Stomach smooth muscle (tissue), 2 donors: ENCODE results near the gene DNAAF5.
"Not testable (repeated sequence)": the region's sequence is repeated elsewhere in the genome, so short reads cannot be mapped to it uniquely, and the experiment has no call there.

Source experiments
- H3K27ac ChIP-seq: one replicate; pipeline ENCODE4 v1.7.0; 2013; ENCODE audit warnings: mild to moderate bottlenecking, low read length, inconsistent platforms
- H3K27me3 ChIP-seq, 2 donors: one replicate each; pipeline ENCODE4 v1.7.0; 2013; ENCODE audit warnings: low read length in 2 of 2; ENCODE audit not compliant: insufficient read depth in 2 of 2, control insufficient read depth in 1 of 2
- H3K36me3 ChIP-seq, 2 donors: one replicate each; pipeline ENCODE4 v1.7.0; 2013; ENCODE audit warnings: low read length in 2 of 2; ENCODE audit not compliant: control insufficient read depth in 2 of 2, insufficient read depth in 2 of 2
- H3K4me1 ChIP-seq: one replicate; pipeline ENCODE4 v1.7.0; 2013; ENCODE audit warnings: low read length; ENCODE audit not compliant: control insufficient read depth, insufficient read depth
- H3K4me3 ChIP-seq, 2 donors: one replicate each; pipeline ENCODE4 v1.7.0; 2013; ENCODE audit warnings: low read length in 2 of 2
- H3K9ac ChIP-seq, 2 donors: one replicate each; pipeline ENCODE4 v1.7.0; 2013; ENCODE audit warnings: low read length in 2 of 2, mild to moderate bottlenecking in 1 of 2
- H3K9me3 ChIP-seq, 2 donors: one replicate each; pipeline ENCODE4 v1.7.0; 2013; ENCODE audit warnings: low read length in 2 of 2; ENCODE audit not compliant: control insufficient read depth in 2 of 2
- donor health status: healthy.
- donor health status: Pancreatic carcinoma.

DNAAF5 gene

GRCh38 chr7:798921-799470 is 72.5 kb downstream of the DNAAF5 start:
- Histone ChIP-seq H3K36me3 (no peaks in the 10 kb centered on the region), H3K4me3 (no peak overlapping the region), H3K27me3 (no peaks in the 10 kb centered on the region), H3K9ac (no peak overlapping the region), H3K4me1 (peaks cover 34% of the 10 kb centered on the region), H3K27ac (no peak overlapping the region), H3K9me3 (no peaks in the 10 kb centered on the region)

DNA sequence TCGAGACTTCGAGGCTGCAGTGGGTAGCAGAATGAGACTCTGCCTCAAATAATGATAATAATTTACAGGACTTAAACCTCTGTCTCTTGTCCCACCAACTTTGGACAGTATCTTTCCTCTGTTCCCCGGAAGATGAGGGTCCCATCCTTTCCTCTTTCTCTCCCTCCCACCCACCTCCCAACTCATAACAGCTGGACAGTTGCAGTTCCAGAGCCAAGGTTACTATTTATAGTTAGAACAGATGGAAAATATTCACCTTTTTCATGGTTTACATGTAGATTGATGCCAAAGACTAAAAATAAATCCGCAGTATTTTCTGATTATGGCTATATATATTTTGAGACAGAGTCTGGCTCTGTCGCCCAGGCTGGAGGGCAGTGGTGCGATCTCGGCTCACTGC is 74.2 kb downstream of the DNAAF5 start:
- Histone ChIP-seq H3K4me3 (no peak overlapping the region), H3K27me3 (no peaks in the 10 kb centered on the region), H3K4me1 (peaks cover 26% of the 10 kb centered on the region), H3K36me3 (no peaks in the 10 kb centered on the region), H3K9me3 (no peaks in the 10 kb centered on the region), H3K9ac (no peak overlapping the region), H3K27ac (no peak overlapping the region)

GRCh38 chr7:801351-801750 is 74.9 kb downstream of the DNAAF5 start:
- not testable (repeated sequence) for H3K9ac ChIP-seq, H3K9me3 ChIP-seq, H3K4me3 ChIP-seq, H3K36me3 ChIP-seq, H3K27me3 ChIP-seq
- H3K27ac ChIP-seq, result peak overlapping the region; percentile 62
- peaks cover 26% of the 10 kb centered on the region for H3K4me1 ChIP-seq

- Histone ChIP-seq H3K9me3 (no peaks in the 10 kb centered on the region), H3K9ac (peak overlapping the region; percentile 21 to 61), H3K36me3 (no peaks in the 10 kb centered on the region), H3K27ac (peak overlapping the region; percentile 62), H3K4me3 (peak overlapping the region; percentile 54 to 59), H3K27me3 (no peaks in the 10 kb centered on the region), H3K4me1 (peaks cover 26% of the 10 kb centered on the region)
These were observed 75.5 kb downstream of the DNAAF5 start for GRCh38 chr7:801940-802381.

DNA sequence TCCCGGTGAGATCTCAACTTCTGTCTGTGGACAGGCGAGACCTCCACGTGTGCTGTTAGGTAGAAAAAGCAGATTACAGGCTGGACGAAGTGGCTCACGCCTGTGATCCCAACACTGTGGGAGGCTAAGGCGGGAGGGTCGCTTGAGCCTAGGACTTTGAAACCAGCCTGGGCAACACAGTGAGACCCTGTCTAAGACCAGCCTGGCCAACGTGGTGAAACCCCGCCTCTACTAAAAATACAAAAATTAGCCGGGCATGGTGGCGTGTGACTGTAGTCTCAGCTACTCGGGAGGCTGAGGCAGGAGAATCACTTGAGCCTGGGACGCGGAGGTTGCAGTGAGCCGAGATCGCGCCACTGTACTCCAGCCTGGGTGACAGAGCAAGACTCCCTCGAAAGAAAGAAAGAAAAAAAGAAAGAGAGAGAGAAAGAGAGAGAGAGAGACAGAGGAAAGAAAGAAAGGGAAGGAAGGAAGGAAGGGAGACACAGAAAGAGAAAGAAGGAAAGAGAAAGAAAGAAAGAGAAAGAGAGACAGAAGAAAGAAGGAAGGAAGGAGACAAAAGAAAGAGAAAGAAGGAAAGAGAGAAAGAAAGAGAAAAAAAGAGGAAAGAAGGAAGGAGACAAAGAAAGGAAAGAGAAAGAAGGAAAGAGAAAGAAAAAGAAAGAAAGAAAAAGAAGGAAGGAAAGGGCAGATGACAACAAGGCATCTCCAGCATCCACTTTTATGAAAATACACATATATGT is 76.2 kb downstream of the DNAAF5 start:
- Histone ChIP-seq H3K4me1 (peaks cover 23% of the 10 kb centered on the region), H3K9me3 (no peaks in the 10 kb centered on the region), H3K27ac (peak overlapping the region; percentile 62), H3K27me3 (no peaks in the 10 kb centered on the region), H3K9ac (no peak overlapping the region), H3K4me3 (peak overlapping the region in 1 of 2 donors; percentile 59), H3K36me3 (no peaks in the 10 kb centered on the region)

DNA sequence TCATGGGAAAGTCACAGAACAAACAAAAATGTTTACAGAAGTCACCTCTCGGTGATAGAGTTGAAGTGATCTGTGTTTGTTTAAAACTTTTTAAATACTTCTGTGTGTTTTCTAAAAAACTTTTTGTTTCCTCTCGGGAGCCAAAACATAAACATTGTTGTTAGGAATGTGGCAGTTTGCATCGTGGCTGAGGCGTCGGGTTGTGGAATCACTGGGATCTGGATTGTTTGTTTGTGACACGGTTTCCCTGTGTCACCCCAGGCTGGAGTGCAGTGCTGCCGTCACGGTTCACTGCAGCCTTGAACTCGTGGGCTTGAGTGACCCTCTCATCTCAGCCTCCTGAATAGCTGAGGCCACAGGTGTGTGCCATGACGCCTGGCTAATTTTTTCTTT is 76.7 kb downstream of the DNAAF5 start:
- Histone ChIP-seq H3K36me3 (no peaks in the 10 kb centered on the region), H3K9me3 (no peaks in the 10 kb centered on the region), H3K4me3 (no peak overlapping the region), H3K27ac (no peak overlapping the region), H3K9ac (no peak overlapping the region), H3K4me1 (peaks cover 18% of the 10 kb centered on the region), H3K27me3 (no peaks in the 10 kb centered on the region)

- not testable (repeated sequence) for H3K9me3 ChIP-seq, H3K36me3 ChIP-seq
These were observed 77.3 kb downstream of the DNAAF5 start for GRCh38 chr7:803796-804195.

GRCh38 chr7:805261-805660 is 78.8 kb downstream of the DNAAF5 start:
- no peaks in the 10 kb centered on the region for H3K36me3 ChIP-seq
- no peak overlapping the region for H3K27ac ChIP-seq
- H3K4me1 ChIP-seq, result peaks cover 18% of the 10 kb centered on the region
- H3K4me3 ChIP-seq, result no peak overlapping the region
- no peaks in the 10 kb centered on the region for H3K27me3 ChIP-seq
- H3K9ac ChIP-seq, result no peak overlapping the region
- no peaks in the 10 kb centered on the region for H3K9me3 ChIP-seq

More at GRCh38 chr7:803796-804195, 77.3 kb downstream of the DNAAF5 start:
- H3K4me3 ChIP-seq, H3K27ac ChIP-seq, H3K9ac ChIP-seq, H3K27me3 ChIP-seq: not testable (repeated sequence)
- peaks cover 18% of the 10 kb centered on the region for H3K4me1 ChIP-seq

DNA sequence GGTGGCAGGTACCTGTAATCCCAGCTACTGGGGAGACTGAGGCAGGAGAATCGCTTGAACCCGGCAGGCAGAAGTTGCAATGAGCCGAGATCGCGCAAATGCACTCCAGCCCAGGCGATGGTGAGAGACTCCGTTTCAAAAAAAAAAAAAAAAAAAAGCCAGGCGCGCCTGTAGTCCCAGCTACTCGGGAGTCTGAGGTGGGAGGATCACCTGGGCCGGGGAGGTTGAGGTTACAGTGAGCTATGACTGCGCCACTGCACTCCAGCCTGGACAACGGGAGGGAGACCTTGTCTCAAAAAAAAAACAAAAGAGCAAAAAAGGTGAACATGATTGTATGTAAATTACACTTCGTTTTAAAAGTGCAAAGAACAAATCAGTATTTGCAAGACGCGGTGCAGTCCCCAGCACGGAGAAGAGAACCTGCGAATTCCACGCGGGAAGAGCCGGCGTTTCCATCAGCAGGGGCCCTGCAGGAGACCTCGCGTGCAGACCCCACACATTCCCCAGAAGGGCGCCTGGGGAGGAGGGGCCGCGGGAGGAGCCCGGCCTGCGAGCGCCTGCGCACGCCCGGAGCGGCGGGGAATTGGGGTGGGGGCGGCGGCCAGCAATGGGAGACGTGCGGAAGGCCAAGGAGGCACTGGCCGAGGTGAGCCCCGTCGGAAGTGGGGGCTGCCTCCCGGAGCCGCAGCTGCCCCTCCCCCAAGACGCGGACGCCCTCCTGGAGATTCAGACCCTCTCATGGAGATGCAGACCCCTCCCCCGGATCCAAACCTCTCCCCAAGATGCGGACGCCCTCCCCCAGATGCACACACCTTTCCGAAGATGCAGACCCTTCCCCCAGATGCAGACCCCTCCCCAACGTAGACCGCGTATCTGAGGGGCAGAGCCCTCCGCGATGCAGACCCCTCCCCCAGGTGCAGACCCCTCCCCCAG is 89.1 kb downstream of the DNAAF5 start:
- H3K27ac ChIP-seq, result peak overlapping the region; percentile 95
- no peaks in the 10 kb centered on the region for H3K27me3 ChIP-seq
- no peaks in the 10 kb centered on the region for H3K36me3 ChIP-seq
- no peak overlapping the region for H3K9ac ChIP-seq
- H3K9me3 ChIP-seq, result no peaks in the 10 kb centered on the region
- peaks cover 56% of the 10 kb centered on the region for H3K4me1 ChIP-seq
- peak overlapping the region; percentile 18 to 64 for H3K4me3 ChIP-seq

DNA sequence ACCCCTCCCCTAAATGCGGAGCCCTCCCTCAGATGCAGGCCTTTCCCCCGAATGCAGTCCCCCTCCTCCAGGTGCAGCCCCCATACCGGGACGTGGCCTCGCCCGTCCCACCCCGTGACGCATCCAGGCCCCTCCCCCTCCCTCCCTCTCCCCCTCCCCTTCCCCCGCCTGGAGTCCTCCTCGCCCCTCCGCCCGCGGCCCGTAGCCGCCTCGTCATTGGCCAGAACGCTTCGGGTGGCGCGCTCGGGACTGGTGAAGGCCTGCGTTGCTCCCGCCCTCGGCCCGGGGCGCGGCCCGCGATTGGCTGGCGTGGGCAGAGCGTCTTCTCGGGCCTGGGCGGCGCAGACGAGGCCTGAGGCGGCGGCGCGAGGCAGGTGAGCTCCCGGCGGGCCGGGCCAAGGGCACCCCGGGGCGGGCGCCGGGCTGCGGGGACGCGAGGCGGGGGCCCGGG is 89.8 kb downstream of the DNAAF5 start:
- Histone ChIP-seq H3K36me3 (no peaks in the 10 kb centered on the region), H3K27ac (peak overlapping the region; percentile 95), H3K4me3 (peak overlapping the region in 1 of 2 donors; percentile 85), H3K27me3 (no peaks in the 10 kb centered on the region), H3K4me1 (peaks cover 60% of the 10 kb centered on the region), H3K9ac (no peak overlapping the region), H3K9me3 (no peaks in the 10 kb centered on the region)
